GM18498 (cell line): ENCODE data around the gene METTL14.

ENCODE experiments used
- ATAC-seq: cut with Tn5 transposase; IDR thresholded peaks from one replicate; pipeline ENCODE4 v1.9.1; 2021; ENCODE audit warnings: mild to moderate bottlenecking, moderate library complexity; ENCODE audit not compliant: unreplicated experiment

The METTL14 gene

DNA sequence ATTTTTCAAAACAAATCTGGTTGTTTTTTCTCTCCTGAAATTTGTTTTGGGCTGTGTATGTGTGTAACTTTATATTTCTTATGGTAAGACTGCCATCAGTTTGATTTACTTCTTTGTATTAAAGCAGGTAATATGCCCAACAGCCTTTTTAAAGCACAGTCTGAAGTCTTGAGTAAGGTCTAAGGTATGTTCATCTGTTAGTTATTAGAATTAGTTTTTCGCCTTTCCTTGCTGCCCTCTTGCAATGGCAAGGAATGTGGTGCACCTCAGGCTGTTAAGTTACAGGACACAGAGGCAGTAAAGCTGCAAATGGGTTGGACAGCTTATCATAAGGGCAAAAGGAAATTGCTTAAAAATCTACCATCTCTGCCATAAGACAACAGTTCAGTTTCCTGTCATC is 71.8 kb downstream of the METTL14 start:
- no peak for ATAC-seq

DNA sequence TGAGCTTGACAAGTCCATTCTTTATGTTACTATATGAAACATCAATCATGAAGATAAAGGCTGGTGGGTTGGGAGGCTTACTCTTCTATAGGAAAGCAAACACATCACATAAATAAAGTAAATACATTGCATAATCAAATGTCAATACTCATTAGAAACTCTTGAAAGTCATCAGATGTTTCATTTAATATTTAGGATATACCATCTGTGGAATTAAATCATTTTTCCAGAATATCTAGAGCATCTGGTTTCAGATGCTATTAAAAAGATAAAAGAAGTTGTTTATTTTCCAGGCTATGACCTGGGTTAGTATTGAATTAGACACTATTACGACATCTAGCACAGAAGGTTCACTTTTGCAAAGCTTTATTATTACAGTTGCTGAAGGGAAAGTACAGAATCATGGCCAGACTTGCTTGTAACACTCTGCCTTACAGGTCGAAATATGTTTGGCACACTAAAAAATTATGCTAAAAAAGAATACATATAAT is 72.6 kb downstream of the METTL14 start:
- ATAC-seq, result no peak

DNA sequence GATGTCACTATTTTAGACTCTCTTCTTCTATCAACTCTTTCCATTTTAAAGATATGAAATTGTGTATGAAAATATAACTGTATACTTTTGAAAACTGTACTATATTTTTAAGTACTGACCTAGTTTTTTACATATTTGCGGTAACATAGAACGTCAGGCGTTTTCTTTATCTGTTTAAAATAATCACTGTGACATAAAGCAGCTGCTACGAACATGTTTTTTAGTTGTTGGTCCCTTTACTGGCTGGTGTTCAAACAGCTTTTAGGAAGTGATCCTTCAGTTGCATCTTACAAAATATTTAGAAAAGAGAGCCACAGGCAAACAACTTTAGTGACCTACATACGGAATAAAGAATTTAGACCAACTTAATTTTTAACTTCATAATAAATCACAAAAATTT is 73.1 kb downstream of the METTL14 start:
- ATAC-seq, result no peak

DNA sequence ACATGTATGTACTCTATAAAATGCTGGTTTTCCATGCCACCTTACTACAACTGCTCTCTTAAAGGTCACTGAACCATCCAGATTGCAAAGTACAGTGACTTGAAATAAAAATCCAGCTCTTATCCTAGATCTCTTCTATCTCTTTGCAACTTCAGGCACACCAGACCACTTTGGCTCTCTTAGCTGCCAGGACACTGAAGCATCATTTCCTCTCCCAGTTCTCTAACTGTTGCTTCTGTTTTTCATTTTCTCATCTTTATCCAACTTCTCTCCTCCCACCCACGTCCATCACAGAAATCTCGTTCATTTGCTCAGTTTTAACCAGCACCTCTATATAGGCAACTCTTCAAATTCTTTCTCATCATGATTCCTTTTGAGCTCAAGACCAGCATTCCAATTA is 74.3 kb downstream of the METTL14 start:
- no peak for ATAC-seq

DNA sequence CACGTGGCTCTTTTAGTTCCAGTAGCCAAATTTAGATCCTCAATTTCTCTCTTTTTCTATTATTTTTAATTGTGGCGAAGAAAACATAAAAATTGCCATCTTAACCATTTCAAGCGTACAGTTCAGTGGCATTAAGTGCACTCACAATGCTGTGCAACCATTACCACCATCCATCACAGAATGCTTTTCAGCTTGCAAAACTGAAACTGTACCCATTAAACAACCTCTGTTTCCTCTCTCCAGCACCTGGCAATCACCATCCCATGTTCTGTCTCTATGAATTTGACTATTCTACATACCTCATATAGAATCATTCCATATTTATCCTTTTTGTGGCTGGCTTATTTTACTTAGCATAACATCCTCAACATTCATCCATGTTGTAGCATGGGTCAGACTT is 74.9 kb downstream of the METTL14 start:
- peak; percentile 49 for ATAC-seq

DNA sequence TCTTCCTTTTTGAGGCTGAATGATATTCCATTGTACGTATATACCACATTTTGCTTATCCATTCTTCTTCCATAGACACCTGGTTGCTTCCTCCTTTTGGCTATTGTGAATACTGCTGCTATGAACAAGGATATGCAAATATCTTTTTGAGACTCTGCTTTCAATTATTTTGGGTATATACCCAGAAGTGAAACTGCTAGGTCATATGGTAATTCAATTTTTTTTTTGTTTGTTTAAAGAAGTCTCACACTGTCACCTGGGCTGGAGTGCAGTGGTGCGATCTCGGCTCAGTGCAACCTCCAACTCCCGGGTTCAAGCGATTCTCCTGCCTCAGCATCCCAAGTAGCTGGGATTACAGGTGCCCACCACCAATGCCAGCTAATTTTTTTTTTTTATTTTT is 75.3 kb downstream of the METTL14 start:
- ATAC-seq, result peak; percentile 98

DNA sequence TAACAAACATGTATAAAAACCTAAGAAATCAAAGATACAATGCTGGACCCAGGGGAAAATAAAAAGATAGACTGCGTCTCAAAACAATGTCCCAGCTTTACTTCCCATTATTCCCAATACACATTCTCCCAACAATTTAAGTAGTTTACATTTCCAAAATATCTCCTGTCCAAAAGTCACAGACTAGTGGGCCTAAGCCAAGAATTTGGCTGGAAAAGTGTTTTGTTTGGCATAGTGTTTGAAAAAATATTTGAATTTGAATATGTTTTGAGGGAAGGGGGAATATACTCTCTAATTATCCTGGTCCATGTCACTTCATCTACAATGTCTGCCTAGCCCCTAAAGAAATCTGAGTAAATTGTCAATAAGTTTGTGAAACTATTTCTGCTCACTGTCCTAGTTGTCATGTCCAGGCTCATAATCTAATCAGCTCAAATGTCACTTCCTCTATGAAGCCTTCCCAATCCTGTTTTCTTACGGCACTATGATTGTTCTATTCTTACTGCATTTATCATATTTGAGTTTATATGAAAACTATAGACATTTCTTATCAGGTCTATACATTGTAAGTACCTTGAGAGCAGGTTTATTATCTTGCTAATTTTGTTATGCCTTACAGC is 76.3 kb downstream of the METTL14 start:
- no peak for ATAC-seq

DNA sequence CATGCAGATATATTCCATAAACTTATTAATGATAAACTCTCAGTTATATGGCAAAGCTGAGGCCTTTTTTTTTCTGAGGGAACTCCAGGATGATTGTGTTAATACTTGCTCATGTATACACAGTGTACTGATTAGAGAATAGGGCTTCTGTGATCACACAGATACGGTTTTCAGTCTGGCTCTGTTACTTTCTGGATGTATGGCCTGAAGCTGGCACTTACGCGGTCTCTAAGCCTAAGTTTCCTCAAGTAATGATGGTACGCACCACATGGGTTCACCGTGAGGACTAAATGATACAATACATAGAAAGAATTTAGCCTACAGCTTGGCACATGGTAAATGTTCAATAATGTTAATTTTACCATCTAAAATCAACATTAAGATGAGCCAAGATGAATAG is 77.0 kb downstream of the METTL14 start:
- ATAC-seq, result no peak

DNA sequence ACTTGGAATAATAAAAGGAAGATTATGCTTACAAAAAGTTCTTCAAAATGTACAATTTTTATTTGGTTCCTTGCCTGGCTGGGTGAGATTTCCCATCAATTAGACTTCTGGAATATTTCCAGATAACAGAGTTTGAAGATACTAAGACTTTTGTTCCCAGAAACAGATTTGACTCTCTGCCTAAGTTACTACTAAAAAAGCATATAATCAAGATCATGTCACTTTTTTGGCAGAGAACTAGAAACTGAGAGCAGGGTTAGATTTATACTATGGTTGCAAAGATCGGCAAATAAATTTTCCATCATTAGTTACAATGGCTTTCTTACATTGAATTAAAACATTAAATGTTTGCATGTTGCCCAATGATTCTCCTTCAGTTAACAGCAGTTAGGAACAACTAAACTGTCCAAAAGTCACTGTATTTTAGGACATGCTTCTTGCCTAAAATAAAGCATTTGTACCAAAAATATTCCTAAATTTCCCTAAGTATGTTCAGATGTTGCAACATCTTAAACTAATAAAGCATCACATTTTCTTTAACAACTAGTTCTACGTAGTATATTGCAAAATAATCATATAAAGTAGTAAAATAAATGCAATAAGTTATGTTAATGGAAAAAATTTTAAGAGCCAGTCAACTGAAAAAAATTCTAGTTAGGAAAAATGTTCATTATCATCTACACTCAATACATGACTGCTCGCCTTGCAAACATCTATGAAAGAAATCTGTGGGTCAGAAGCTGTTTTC is 77.7 kb downstream of the METTL14 start:
- ATAC-seq, result no peak
